ENCODE measurements around the gene DHX30.
A peak's percentile ranks its signal among the peaks of the same experiment; 100 is the strongest.
"Not testable (repeated sequence)": the region's sequence is repeated elsewhere in the genome, so short reads cannot be mapped to it uniquely, and the experiment has no call there.

DHX30 gene

DNA sequence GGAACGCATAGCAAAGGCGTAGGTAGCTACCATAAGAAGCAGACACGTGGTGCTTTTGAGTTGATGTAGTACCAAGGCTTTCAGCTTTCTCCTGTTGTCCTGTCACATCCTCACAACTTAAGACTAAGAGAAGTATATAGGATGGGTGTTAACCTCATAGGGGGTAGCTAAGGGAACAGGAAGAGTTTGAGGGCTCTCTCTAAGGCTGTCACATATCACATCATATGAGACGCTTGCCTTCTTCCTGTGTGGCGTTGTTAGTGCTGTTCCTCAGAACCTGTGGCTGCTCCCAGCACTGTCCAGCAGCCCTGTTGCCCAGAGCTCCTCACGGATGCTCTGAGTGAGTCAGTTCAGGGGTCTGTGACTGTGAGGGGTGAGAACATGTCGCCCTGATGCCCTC is 14.7 kb downstream of the DHX30 start:
- no peak for DNase-seq

DNA sequence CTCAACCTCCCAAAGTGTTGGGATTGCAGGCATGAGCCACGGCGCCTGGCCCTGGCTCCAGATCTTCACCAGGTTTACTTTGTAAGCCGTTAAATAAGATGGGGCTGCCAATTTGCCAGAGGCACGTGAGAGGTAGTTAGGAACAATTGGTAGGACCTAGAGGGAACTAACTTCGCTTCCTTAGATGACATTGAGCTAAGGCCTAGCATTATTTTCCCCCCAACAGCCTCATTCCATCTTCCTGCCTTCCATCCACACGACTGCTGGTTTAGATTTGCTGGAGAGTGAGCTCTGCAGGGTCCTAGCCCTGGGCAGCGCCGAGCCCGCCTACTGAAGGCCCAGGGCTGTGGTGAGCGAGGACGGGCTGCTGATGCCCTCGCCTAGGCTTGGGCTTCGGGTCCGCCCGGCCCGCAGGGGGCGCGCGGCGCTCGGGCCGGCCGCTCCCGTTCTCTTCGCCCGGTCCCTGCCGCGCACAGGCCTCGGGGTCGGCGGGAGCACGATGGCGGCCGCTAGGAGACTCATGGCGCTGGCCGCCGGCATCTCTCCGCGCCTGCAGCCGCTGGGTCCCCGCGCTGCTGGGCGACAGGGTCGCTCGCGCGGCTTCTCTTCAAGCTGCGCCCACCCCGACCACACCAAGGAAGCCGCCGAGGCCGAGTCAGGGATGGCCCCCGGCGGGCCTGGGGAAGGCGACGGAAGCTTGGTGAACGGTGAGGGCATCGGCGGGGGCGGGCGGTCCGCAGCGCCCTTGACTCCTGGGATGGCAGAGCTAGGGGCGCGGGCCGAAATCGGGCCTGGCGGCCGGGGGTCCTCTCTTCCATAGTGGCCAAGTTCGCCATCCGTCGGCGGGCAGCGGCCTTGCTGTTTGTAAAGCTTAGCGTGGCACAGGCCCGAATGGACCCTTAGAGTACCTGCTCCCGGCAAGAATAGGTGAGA is 21.9 kb downstream of the DHX30 start:
- DNase-seq = peak; percentile 58 to 78

DNA sequence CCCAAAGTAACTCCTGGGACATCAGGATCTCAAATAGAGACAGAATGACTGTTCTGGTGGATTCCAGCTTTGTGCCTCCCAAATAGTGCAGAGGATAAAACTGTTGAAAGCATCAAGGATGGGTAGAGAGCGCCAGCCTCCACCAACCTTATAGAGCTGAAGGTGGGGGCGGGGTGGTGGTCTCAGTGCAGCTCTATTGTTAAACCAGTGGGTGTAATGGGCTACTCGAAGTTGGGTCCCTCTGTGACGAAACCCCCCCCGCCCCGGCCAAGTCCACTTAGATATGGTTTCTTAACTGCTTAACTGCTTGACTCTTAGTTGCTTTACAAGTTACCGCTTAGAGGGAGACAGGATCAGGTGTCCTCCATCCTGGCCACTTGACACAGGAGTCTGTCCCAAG is 22.7 kb downstream of the DHX30 start:
- DNase-seq = no peak

DNA sequence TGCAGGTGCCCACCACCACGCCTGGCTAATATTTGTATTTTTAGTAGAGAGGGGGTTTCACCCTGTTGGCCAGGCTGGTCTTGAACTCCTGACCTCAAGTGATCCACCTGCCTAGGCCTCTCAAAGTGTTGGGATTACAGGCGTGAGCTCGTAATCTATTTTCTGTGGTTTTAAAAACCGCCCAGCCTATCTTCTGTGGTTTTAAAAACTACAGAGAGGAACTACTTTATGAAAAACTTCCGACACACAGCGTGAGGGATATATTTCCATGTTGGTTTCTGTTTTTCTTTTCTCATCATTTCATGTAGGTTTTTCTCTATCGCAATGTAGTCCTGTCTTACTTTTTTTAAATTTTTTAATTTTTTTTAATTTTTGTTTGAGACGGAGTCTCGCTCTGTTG is 26.5 kb downstream of the DHX30 start:
- DNase-seq = not testable (repeated sequence)

DNA sequence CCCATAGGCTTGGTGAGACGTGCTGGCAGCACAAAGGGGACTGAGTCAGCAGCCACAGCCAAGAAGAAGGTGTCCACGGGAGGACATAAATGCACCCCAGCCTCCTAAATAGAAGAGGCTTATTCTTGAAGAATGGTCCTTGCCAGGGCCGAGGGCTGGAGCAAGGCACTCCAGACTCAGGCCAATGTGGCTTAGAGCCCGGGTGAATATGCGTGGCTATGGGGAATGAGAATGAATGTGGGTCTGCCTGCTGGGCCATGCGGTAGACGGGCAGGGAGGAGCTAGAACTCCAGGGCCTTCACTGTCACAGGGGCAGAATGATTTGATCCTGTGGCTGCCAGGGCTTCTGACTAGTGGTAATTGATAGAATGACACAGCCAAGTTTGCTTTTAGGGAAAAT is 34.0 kb downstream of the DHX30 start:
- DNase-seq = no peak

DNA sequence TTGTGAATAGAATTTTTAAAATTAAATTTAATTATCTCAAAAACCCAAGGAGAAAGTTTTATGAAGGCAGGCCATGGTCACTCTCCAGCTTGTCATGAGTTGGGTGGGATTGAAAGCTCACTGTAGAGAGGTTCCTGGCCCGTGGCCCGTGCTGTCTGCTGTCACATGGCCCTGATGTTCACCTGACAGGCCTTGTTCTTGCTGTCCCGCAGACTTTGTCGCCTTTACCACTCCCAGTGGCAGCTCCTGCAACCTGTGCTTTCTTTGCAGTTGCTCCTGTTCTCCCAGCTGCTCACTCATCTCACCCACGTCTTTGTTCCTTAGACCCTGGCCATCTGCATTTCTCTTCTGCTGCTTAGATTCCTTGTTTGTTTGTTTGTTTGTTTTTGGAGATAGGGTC is 35.6 kb downstream of the DHX30 start:
- DNase-seq = no peak

DNA sequence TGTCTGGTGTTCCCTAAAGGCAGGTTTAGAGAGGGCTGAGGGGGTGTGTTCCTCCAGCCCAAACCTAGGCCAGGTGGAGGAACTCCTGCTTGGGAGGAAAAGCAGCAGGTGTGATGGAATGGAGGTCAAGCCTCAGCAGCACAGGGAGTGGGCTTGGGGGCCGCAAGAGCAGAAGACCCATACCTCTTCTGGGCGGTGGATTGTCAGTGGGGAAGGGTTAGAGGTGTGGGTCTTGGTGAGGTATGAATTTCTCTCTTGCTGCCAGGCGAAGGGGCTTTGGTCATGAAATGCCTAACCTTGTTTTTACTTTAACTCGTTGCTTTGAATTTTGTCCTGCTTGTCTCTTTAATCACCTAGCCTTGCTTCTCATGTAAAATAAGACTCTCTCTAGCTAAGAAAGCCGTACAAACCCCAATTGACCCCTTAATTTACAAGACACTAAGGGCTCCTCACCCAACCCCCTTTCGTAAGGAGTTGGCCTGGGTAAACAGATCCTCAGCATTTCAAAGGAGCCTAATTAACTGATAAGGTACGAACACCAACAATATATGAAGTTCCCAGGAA is 38.9 kb downstream of the DHX30 start:
- no peak for DNase-seq

DNA sequence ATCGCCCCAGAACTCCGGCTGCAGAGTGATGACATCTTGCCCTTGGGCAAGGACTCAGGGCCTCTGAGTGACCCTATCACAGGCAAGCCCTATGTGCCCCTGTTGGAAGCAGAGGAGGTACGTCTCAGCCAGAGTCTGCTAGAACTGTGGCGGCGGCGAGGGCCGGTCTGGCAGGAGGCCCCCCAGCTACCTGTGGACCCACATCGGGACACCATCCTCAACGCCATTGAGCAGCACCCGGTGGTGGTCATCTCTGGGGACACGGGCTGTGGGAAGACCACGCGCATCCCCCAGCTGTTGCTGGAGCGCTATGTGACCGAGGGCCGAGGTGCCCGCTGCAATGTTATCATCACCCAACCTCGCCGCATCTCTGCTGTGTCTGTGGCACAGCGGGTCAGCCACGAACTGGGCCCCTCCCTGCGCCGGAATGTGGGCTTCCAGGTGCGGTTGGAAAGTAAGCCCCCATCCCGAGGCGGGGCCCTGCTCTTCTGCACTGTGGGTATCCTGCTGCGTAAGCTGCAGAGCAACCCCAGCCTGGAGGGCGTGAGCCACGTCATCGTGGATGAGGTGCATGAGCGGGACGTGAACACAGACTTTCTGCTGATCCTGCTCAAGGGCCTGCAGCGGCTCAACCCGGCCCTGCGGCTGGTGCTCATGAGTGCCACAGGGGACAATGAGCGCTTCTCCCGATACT is 43.4 kb downstream of the DHX30 start:
- no peak for DNase-seq

DNA sequence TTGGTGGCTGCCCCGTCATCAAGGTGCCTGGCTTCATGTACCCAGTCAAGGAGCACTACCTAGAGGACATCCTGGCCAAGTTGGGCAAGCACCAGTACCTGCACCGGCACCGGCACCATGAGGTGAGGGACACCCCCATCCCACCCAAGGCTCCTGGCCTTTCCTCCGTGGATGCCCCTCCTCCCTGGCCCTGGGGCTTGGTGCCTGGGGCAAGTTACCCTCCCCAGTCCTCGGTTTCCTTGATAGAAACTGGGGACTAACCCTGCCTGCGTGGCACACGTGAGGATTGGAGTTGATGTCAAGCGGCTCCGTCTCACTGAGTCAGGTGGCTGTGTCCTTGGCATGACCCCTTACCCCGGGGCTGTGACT is 43.9 kb downstream of the DHX30 start:
- no peak for DNase-seq

DNA sequence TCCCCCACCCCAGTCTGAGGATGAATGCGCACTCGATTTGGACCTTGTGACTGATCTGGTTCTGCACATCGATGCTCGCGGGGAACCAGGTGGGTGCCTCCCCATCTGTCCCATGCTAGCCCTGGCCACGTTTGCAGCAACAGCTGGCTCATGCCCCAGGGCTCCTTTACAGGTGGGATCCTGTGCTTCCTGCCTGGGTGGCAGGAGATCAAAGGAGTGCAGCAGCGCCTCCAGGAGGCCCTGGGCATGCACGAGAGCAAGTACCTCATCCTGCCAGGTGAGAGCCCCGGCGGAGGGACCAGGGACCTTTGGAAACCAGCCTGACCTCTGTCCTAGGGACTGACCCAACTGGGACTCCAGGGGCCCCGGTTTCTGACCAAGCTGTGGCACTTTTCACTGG is 44.3 kb downstream of the DHX30 start:
- DNase-seq = no peak

DNA sequence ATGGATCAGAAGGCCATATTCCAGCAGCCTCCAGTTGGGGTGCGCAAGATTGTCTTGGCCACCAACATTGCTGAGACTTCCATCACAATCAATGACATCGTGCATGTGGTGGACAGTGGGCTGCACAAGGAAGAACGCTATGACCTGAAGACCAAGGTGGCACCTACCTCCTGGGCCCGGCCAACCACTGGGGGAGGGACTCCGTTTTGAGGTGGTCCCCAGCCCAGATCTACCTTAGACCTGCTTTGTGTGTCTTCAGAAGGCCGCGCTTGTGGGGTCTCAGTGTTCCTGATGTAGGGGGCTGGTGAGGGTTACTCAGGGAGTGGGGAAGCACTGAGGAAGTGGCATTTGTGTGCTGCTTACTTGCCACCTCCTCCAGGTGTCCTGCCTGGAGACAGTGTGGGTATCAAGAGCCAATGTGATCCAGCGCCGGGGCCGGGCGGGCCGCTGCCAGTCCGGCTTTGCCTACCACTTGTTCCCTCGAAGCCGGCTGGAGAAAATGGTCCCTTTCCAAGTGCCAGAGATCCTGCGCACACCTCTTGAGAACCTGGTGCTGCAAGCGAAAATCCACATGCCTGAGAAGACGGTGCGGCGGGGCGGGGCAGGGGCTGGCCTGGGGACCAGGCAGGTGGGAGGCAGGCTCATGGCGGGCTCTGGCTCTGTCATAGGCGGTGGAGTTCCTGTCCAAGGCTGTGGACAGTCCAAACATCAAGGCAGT is 45.0 kb downstream of the DHX30 start:
- DNase-seq = no peak

DNA sequence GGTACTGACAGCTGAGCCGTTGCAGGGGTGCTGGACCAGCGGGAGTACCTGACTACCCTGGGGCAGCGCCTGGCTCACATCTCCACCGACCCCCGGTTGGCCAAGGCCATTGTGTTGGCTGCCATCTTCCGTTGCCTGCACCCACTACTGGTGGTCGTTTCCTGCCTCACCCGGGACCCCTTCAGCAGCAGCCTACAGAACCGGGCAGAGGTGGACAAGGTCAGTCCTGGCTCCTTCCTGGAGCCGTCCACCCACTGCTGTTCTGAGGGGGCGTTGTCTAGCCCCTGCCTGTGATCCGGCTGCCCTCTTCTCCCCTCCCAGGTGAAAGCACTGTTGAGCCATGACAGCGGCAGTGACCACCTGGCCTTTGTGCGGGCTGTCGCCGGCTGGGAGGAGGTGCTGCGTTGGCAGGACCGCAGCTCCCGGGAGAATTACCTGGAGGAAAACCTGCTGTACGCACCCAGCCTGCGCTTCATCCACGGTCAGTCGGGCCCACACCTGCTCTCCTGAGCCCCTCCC is 45.7 kb downstream of the DHX30 start:
- DNase-seq = no peak

DNA sequence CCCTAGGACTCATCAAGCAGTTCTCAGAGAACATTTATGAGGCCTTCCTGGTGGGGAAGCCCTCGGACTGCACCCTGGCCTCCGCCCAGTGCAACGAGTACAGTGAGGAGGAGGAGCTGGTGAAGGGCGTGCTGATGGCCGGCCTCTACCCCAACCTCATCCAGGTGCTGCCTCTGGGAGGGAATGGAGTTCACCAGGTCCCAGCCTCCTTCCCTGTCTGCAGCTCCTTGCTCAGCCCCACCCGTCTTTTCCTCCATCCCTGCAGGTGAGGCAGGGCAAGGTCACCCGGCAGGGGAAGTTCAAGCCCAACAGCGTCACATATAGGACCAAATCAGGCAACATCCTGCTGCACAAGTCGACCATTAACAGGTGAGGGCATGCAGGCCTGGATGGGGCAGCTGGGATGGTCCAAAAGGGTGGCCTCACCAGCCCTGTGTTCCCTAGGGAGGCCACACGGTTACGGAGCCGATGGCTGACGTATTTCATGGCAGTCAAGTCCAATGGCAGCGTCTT is 46.3 kb downstream of the DHX30 start:
- DNase-seq = no peak

DNA sequence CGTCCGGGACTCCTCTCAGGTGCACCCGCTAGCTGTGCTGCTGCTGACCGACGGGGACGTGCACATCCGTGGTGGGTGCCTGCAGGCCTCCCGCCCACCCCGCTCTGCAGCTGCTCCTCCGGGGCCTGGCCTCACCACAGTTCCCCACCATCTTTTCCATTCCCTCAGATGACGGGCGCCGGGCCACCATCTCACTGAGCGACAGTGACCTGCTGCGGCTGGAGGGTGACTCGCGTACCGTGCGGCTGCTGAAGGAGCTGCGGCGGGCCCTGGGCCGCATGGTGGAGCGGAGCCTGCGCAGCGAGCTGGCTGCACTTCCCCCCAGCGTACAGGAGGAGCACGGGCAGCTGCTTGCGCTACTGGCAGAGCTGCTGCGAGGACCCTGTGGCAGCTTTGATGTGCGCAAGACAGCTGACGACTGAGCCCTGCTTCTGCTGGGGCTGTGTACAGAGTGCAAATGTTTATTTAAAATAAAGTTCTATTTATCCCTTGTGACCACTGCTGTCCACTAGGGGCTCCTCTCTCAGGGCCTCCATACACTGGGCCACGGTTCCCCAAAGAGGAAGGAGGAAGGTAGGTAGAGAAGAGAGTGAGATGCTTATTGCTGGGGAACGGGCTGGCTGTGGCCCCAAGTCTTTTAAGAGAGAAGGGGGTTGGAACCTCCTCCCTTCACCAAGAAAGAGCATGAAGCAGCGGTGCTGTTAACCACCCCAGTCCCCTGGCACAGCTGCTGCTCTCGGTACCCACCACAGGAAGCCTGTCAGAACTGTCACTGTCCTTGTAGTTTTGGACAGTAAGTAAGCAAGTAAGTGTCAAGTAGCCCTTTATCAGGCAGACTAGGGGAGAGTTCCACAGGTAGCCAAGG is 47.0 kb downstream of the DHX30 start:
- peak in 1 of 2 experiments; percentile 19 for DNase-seq

DNA sequence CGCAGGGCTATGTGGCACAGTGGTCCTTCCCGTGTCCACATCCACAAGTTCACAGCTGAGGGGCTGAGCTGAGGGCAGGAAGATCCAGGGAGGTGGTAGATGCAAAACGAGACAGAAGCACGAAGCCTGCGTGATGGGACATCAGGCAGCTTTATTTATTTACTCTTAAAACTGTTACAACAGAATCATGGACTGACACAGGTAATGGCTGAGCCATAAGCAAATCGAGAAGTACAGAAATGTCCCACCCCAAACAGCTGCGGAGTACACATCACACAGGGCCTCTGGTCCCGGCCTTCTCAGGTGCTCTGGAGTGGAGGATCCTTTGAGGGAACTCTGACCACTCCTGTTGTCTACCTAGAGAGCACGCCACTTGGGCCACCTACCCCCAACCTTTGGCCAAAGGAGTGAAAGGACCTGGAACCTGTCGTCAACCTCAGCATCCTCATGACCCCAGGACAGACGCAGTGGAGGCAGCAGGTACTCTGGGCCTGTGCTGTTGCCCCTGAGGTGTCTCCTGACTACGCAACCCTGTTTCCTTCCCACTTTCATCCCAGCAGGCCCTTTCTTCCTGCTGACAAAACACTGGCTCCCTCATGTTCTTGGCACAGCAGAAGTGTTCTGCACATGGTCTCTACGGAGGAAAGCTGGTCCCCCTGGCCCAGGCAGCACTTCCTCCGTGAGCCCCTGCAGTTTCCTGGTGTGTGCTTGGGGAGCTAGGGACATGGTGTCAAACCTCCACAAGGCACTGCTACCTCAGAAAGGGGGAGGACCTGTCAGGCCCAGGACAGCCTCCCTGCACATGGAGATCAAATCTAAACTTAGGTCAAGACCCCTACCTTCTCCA is 47.8 kb downstream of the DHX30 start:
- DNase-seq = no peak

DNA sequence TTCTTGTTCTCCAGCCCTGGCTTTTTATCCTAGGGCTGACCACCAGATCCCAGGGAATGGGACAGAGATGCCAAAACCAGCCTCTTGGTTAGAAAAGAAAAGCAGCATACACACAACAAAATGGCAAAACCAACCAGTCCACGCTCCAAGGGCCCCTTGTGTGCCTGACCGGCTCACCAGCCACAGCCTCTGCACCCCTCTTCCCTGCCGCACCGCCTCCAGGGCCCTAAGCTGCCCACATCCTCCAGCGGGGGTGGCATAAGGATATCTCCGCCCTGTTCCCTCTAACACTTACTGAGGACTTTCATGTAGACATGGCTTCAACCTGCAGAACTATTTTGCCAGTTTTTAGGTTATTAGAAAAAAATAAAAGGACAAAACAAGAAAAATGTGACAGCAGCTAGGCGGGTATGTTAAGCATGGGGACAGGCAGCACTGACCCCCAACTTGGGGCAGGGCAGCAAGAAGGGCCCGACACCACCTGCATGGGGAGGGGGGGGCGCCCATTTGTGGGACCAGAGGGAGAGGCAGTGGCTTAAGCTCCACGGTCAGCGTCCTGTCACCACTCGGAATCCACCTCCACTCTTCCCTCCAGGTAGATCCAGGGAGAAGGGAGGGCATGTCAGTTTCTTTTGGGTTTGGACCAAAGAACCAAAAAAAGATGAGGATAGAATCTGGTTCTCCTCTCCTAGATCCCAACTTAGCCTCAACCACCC is 49.1 kb downstream of the DHX30 start:
- no peak for DNase-seq

DNA sequence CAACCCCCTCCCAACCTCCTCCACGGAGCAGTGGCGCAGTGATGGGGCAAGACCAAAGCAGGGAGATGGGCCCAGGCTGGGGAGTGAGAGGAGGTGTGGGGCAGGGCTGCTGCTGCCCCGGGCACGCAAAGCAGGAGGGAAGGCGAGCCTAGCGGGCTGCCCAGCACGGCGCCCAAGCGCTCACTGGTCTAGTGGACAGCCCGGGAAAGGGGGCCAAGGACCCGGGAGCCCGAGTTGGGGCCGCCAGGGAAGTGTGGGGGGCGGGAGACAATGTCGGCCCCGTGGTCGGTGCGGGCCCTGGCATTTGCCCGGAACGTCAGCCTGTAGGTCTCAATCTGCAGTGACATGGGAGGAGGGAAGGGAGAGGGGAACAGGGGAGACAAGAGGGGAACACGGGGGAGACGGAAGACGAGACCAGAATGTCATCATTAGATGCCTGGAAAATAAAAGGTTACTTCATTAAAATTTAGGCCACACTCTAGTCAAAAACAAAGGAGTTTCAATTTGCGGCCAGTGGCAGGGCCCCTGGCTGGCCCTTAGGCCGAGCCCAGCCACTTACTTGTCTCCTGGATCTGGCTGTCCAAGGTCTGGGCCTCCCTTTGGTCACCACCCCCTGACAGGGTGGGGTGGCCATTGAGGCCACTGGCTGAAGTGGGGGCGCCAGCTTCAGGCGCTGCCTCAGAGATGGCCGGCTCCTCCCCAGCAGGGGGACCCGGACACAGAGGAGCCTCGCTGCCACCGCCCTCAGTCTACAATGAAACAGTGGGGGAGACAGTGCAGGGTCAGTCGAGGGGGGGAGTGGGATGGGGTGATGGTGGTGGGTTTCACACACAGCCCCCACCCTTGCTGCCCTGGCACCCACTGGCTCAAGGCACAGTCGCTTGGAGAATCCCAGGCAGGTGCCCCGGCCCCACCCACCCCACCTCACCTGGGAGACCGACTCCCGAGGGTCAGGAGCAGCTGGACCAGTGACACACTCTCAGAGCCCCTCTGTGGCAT is 50.0 kb downstream of the DHX30 start:
- DNase-seq = no peak

DNA sequence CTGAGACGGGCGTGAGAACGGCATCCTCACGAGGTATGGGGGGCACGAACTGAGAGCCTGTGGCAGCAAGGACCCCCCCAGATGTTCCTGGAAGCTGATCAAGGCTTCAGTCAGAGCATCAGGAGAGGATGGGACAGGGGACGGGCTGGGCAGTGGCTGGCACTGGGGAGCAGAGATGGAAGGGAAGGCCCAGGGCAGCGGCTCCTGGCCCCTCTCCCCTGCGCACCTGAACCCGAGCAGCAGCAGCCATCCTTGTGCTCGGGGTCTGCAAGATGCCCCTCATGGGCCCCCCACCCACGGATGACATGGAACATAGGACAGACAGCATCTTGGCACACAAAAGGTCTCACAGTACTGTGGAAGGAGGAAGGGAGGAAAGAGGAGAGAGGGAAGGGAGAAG is 51.3 kb downstream of the DHX30 start:
- no peak for DNase-seq
